Measurements from ENCODE around the gene ITGA7.

DNA sequence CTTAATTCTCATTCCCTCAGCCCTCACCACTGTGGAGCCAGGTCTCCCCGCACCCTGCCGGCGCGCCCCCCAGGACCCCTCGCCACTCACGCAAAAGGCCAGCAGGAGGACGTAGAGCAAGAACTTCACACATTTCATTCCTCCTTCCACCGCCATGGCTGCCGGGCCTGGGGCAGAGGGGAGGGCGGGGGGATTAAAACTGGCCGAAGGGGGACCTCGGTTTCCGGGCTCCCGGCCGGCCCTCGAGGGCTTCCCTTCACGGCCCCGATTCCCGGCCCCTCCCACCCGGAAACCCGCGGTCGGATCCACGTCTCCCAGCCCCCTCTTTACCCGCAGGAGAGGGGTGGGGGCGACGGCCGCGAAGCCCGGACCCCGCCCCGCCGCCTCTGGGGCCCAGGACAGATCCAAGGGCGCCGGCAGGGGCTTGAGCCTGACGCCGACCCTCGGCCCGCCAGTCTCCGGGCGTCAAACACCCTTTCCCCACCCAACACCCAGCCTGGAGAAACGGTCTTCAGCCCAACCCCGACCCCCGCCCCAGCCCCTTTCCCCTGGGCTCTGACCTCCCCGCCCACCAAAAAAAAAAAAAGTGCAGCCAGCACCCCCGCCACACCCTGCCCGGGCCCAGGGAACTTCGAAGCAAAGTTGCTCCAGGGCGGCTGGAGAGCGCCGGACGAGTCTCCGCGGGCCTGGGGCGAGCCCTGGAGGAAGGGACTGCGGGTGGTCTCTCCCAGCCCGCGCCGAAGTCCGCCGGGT lies 20.7 kb upstream of the ITGA7 start:
- TF ChIP-seq CTCF (conservative IDR thresholded peaks at IDR 0.05; ENCODE audit: low read length), result no peak
- TF ChIP-seq EZH2phosphoT487 (IDR thresholded peaks at IDR 0.05; ENCODE audit: borderline replicate concordance), result no peak
